Naive B cell (primary cell): Measurements from ENCODE around the gene PPP2CA. TPM values are rescaled to one million over a fixed set of nuclear protein-coding genes. Genes with fewer than 3 reads are reported as not detected.
"Not testable (repeated sequence)": the region's sequence is repeated elsewhere in the genome, so short reads cannot be mapped to it uniquely, and the experiment has no call there.

Source experiments
- ATAC-seq, 2 donors: fragments of 150-1000 bp; cut with Tn5 transposase; 2 replicates each; pipeline ENCODE4 v1.10.0; 2021; ENCODE audit warnings: low read depth in 2 of 2, mild to moderate bottlenecking in 2 of 2, moderate library complexity in 2 of 2
- DNase-seq: peaks from one replicate; pipeline ENCODE4 v3.0.0; 2022
- H3K27ac Mint-ChIP-seq, 6 donors: one replicate each; pipeline ENCODE4 v1.8.0; 2020 to 2022; ENCODE audit warnings: mild to moderate bottlenecking in 6 of 6, mixed read lengths in 6 of 6, moderate library complexity in 5 of 6, inconsistent platforms in 2 of 6
- H3K27me3 Mint-ChIP-seq, 3 donors: one replicate each; pipeline ENCODE4 v1.8.0; 2021 to 2022; ENCODE audit warnings: mixed read lengths in 3 of 3, mild to moderate bottlenecking in 1 of 3
- H3K36me3 Mint-ChIP-seq, 2 donors: one replicate each; pipeline ENCODE4 v1.8.0; 2020 to 2022; ENCODE audit warnings: mixed read lengths in 2 of 2, inconsistent platforms in 1 of 2, mild to moderate bottlenecking in 1 of 2
- H3K4me1 Mint-ChIP-seq, 3 donors: one replicate each; pipeline ENCODE4 v1.8.0; 2020 to 2022; ENCODE audit warnings: mixed read lengths in 3 of 3, inconsistent platforms in 1 of 3, mild to moderate bottlenecking in 1 of 3, moderate library complexity in 1 of 3
- H3K4me3 Mint-ChIP-seq, 8 donors: one replicate each; pipeline ENCODE4 v1.8.0; 2020 to 2022; ENCODE audit warnings: mild to moderate bottlenecking in 8 of 8, mixed read lengths in 8 of 8, moderate library complexity in 8 of 8, inconsistent platforms in 2 of 8
- H3K9me3 Mint-ChIP-seq, 7 donors: one replicate each; pipeline ENCODE4 v1.8.0; 2020 to 2022; ENCODE audit warnings: mixed read lengths in 7 of 7, mild to moderate bottlenecking in 5 of 7, inconsistent platforms in 2 of 7, moderate library complexity in 1 of 7
- polyA plus RNA-seq, 6 donors: library from polyadenylated mRNA; unstranded; fragments of 300-500 nt; fragmentation: Illumina TruSeq; gene quantifications; one replicate each; pipeline ENCODE4 v1.2.3, GENCODE V29; 2021; ENCODE audit warnings: low read depth in 6 of 6

The PPP2CA gene
- 100 to 1,000 TPM; 182 to 213 (median 190) TPM for polyA plus RNA-seq

GRCh38 chr5:134225780-134226440, at the start of gene PPP2CA:
TSS of gene PPP2CA (minus strand) at chr5:134226073. CDS start at chr5:134225861, 212 bp downstream.
- H3K4me1 Mint-ChIP-seq: peaks cover 39 to 55% (median 49%) of the 10 kb centered on the region in 3 donors
- no peaks in the 10 kb centered on the region for H3K9me3 Mint-ChIP-seq
- H3K27me3 Mint-ChIP-seq: no peaks in the 10 kb centered on the region
- H3K36me3 Mint-ChIP-seq: peaks cover 0 to 9% of the 10 kb centered on the region in 2 donors
- peak within 1 kb of the TSS; percentile 95 to 99 (median 97) for H3K4me3 Mint-ChIP-seq
- ATAC-seq (peak; percentile 72 to 78), DNase-seq (peak; percentile 99)
- H3K27ac Mint-ChIP-seq: peak within 1 kb of the TSS; percentile 99 to 100 (median 99)

GRCh38 chr5:134273642-134274395, 47.9 kb upstream of the PPP2CA start:
- H3K4me1 Mint-ChIP-seq: no peaks in the 10 kb centered on the region
- H3K27ac Mint-ChIP-seq: peak overlapping the region in 1 of 6 donors; percentile 34
- peaks cover 0 to 8% of the 10 kb centered on the region in 2 donors for H3K36me3 Mint-ChIP-seq
- no peak for DNase-seq
- peaks cover 16 to 47% (median 18%) of the 10 kb centered on the region in 3 donors for H3K27me3 Mint-ChIP-seq
- no peak for ATAC-seq
- H3K9me3 Mint-ChIP-seq: peaks cover 0 to 19% (median 12%) of the 10 kb centered on the region in 7 donors
- H3K4me3 Mint-ChIP-seq: no peak overlapping the region

- DNase-seq (no peak), ATAC-seq (no peak)
- no peak overlapping the region for H3K27ac Mint-ChIP-seq
- no peaks in the 10 kb centered on the region for H3K4me1 Mint-ChIP-seq
- H3K36me3 Mint-ChIP-seq: peaks cover 0 to 8% of the 10 kb centered on the region in 2 donors
- peaks cover 5 to 33% (median 18%) of the 10 kb centered on the region in 3 donors for H3K27me3 Mint-ChIP-seq
- H3K4me3 Mint-ChIP-seq: no peak overlapping the region
- peaks cover 0 to 15% (median 6%) of the 10 kb centered on the region in 7 donors for H3K9me3 Mint-ChIP-seq
Observed at GRCh38 chr5:134271059-134271458, 45.2 kb upstream of the PPP2CA start.

- H3K4me3 Mint-ChIP-seq: no peak overlapping the region
- peaks cover 0 to 8% of the 10 kb centered on the region in 2 donors for H3K36me3 Mint-ChIP-seq
- peaks cover 1 to 24% (median 19%) of the 10 kb centered on the region in 3 donors for H3K27me3 Mint-ChIP-seq
- DNase-seq (no peak), ATAC-seq (no peak)
- no peaks in the 10 kb centered on the region for H3K4me1 Mint-ChIP-seq
- no peak overlapping the region for H3K27ac Mint-ChIP-seq
- H3K9me3 Mint-ChIP-seq: peaks cover 4 to 27% (median 17%) of the 10 kb centered on the region in 7 donors
Observed at GRCh38 chr5:134268919-134269318, 43.0 kb upstream of the PPP2CA start.

GRCh38 chr5:134268019-134268601, 42.2 kb upstream of the PPP2CA start:
- peaks cover 4 to 34% (median 22%) of the 10 kb centered on the region in 7 donors for H3K9me3 Mint-ChIP-seq
- H3K4me3 Mint-ChIP-seq: no peak overlapping the region
- H3K27me3 Mint-ChIP-seq: peaks cover 0 to 18% (median 11%) of the 10 kb centered on the region in 3 donors
- no peaks in the 10 kb centered on the region for H3K4me1 Mint-ChIP-seq
- H3K36me3 Mint-ChIP-seq: peaks cover 5 to 8% of the 10 kb centered on the region in 2 donors
- no peak overlapping the region for H3K27ac Mint-ChIP-seq
- ATAC-seq (no peak), DNase-seq (no peak)

- DNase-seq (no peak), ATAC-seq (no peak)
- no peak overlapping the region for H3K4me3 Mint-ChIP-seq
- H3K9me3 Mint-ChIP-seq: peaks cover 5 to 41% (median 26%) of the 10 kb centered on the region in 7 donors
- peaks cover 6 to 13% of the 10 kb centered on the region in 2 donors for H3K36me3 Mint-ChIP-seq
- peaks cover 0 to 18% (median 9%) of the 10 kb centered on the region in 3 donors for H3K27me3 Mint-ChIP-seq
- H3K27ac Mint-ChIP-seq: no peak overlapping the region
- no peaks in the 10 kb centered on the region for H3K4me1 Mint-ChIP-seq
Observed at GRCh38 chr5:134267366-134268018, 41.6 kb upstream of the PPP2CA start.

GRCh38 chr5:134263801-134264200, 37.9 kb upstream of the PPP2CA start:
- Mint-ChIP-seq H3K27me3 (peaks cover 0 to 11% (median 0%) of the 10 kb centered on the region in 3 donors), H3K4me1 (no peaks in the 10 kb centered on the region), H3K9me3 (peaks cover 3 to 38% (median 26%) of the 10 kb centered on the region in 7 donors), H3K27ac (no peak overlapping the region), H3K4me3 (no peak overlapping the region), H3K36me3 (peaks cover 6 to 10% of the 10 kb centered on the region in 2 donors)
- no peak for DNase-seq
- no peak for ATAC-seq

- not testable (repeated sequence) for H3K4me1 Mint-ChIP-seq, ATAC-seq, DNase-seq, H3K27ac Mint-ChIP-seq, H3K36me3 Mint-ChIP-seq
- H3K4me3 Mint-ChIP-seq: peak overlapping the region in 1 of 8 donors; percentile 56
- H3K27me3 Mint-ChIP-seq: peaks cover 0 to 11% (median 0%) of the 10 kb centered on the region in 3 donors
- H3K9me3 Mint-ChIP-seq: peaks cover 3 to 38% (median 23%) of the 10 kb centered on the region in 7 donors
Observed at GRCh38 chr5:134262629-134263028, 36.8 kb upstream of the PPP2CA start.

GRCh38 chr5:134258896-134259295, 33.0 kb upstream of the PPP2CA start:
- Mint-ChIP-seq H3K36me3 (peaks cover 6 to 10% of the 10 kb centered on the region in 2 donors), H3K27me3 (peaks cover 2 to 16% (median 4%) of the 10 kb centered on the region in 3 donors), H3K4me3 (no peak overlapping the region), H3K27ac (no peak overlapping the region), H3K4me1 (no peaks in the 10 kb centered on the region), H3K9me3 (peaks cover 3 to 25% (median 11%) of the 10 kb centered on the region in 7 donors)
- ATAC-seq (no peak), DNase-seq (no peak)

- H3K27ac Mint-ChIP-seq: no peak overlapping the region
- no peak for DNase-seq
- H3K4me3 Mint-ChIP-seq: no peak overlapping the region
- H3K36me3 Mint-ChIP-seq: peaks cover 0 to 2% of the 10 kb centered on the region in 2 donors
- H3K4me1 Mint-ChIP-seq: no peaks in the 10 kb centered on the region
- peaks cover under 1 to 8% (median 1%) of the 10 kb centered on the region in 7 donors for H3K9me3 Mint-ChIP-seq
- H3K27me3 Mint-ChIP-seq: peaks cover 5 to 15% (median 15%) of the 10 kb centered on the region in 3 donors
- no peak for ATAC-seq
Observed at GRCh38 chr5:134257176-134257575, 31.3 kb upstream of the PPP2CA start.

GRCh38 chr5:134255418-134256150, 29.7 kb upstream of the PPP2CA start:
- DNase-seq: no peak
- Mint-ChIP-seq H3K27me3 (peaks cover 5 to 15% (median 13%) of the 10 kb centered on the region in 3 donors), H3K9me3 (no peaks in the 10 kb centered on the region), H3K27ac (no peak overlapping the region), H3K4me3 (peak overlapping the region in 1 of 8 donors; percentile 9), H3K4me1 (no peaks in the 10 kb centered on the region), H3K36me3 (no peaks in the 10 kb centered on the region)
- no peak for ATAC-seq

GRCh38 chr5:134253368-134254153, 27.7 kb upstream of the PPP2CA start:
- H3K27ac Mint-ChIP-seq, H3K9me3 Mint-ChIP-seq, ATAC-seq, H3K4me3 Mint-ChIP-seq, H3K4me1 Mint-ChIP-seq, H3K36me3 Mint-ChIP-seq, DNase-seq: not testable (repeated sequence)
- H3K27me3 Mint-ChIP-seq: peaks cover 5 to 15% (median 13%) of the 10 kb centered on the region in 3 donors
